Caco-2 (cell line): ENCODE results near the gene NOX3. TPM values are rescaled to one million over a fixed set of nuclear protein-coding genes. Genes with fewer than 3 reads are reported as not detected.

Source experiments
- BruUV-seq: library from RNA; stranded (reverse); fragments of 400-500 nt; replicated peaks from 2 replicates; lab custom pipeline; 2021; lab: Mats Ljungman, UMichigan
- CTCF ChIA-PET: fragments of 300-600 bp; sonication (Branson Sonifier 250); formaldehyde crosslinking; loops from one replicate; lab custom pipeline; 2022; ENCODE audit warnings: antibody characterized with exemption; lab: Charles Lee
- POLR2A ChIA-PET: fragments of 300-600 bp; sonication (Branson Sonifier 250); formaldehyde crosslinking; loops from one replicate; lab custom pipeline; 2022; ENCODE audit warnings: antibody characterized with exemption; lab: Charles Lee
- DNase-seq, 2 experiments: peaks; one replicate each; pipeline versions ENCODE4 v3.0.0 to v3.0.0-alpha.2; 2020 to 2022
- H3K27me3 ChIP-seq: replicated peaks from 2 replicates; pipeline ENCODE4 v1.6.0; 2011; ENCODE audit warnings: low read length; ENCODE audit not compliant: control insufficient read depth, insufficient read depth
- H3K36me3 ChIP-seq: 2 replicates; pipeline ENCODE4 v1.5.1; 2011; ENCODE audit warnings: low read length; ENCODE audit not compliant: control insufficient read depth, insufficient read depth
- H3K4me1 ChIP-seq: fragments of 250-450 bp; sonication (Bioruptor Pico); 2 replicates; pipeline ENCODE4 v1.5.1; 2020; ENCODE audit warnings: mild to moderate bottlenecking
- H3K4me3 ChIP-seq: 2 replicates; pipeline ENCODE4 v1.5.1; 2011; ENCODE audit warnings: low read depth, mild to moderate bottlenecking, control low read depth, low read length
- H3K9me3 ChIP-seq: fragments of 250-450 bp; sonication (Bioruptor Pico); 2 replicates; pipeline ENCODE4 v1.5.1; 2020; ENCODE audit warnings: mild to moderate bottlenecking, moderate library complexity
- H3K27ac Mint-ChIP-seq: one replicate; pipeline ENCODE4 v1.8.0; 2022; ENCODE audit warnings: mixed read lengths; ENCODE audit not compliant: unreplicated experiment
- H3K27me3 Mint-ChIP-seq: one replicate; pipeline ENCODE4 v1.8.0; 2022; ENCODE audit warnings: mixed read lengths; ENCODE audit not compliant: insufficient read depth, unreplicated experiment
- H3K36me3 Mint-ChIP-seq: one replicate; pipeline ENCODE4 v1.8.0; 2022; ENCODE audit warnings: mild to moderate bottlenecking, mixed read lengths; ENCODE audit not compliant: insufficient read depth, unreplicated experiment
- H3K4me1 Mint-ChIP-seq: one replicate; pipeline ENCODE4 v1.8.0; 2022; ENCODE audit warnings: low read depth, mixed read lengths; ENCODE audit not compliant: unreplicated experiment
- H3K4me3 Mint-ChIP-seq: one replicate; pipeline ENCODE4 v1.8.0; 2022; ENCODE audit warnings: mild to moderate bottlenecking, moderate library complexity, mixed read lengths; ENCODE audit not compliant: unreplicated experiment
- H3K9me3 Mint-ChIP-seq: one replicate; pipeline ENCODE4 v1.8.0; 2022; ENCODE audit warnings: mixed read lengths; ENCODE audit not compliant: unreplicated experiment
- intact Hi-C: fragments of 100-400 bp; cut with micrococcal nuclease; formaldehyde crosslinking; loops from one replicate; pipeline ENCODE4 v1.10.0; 2022; ENCODE audit not compliant: unreplicated experiment
- total RNA-seq: library from RNA; stranded (reverse); gene quantifications from 2 replicates; pipeline ENCODE4 v1.2.3, GENCODE V29; 2022
- TF ChIP-seq, protein P1 (sequence below), 2 experiments: fragments of 200-600 bp in 1 of 2; IDR thresholded peaks; 1 replicate in 1 of 2; 2 replicates in 1 of 2; pipeline versions ENCODE4 v1.5.1 to v1.8.0; 2011 to 2022; ENCODE audit warnings: antibody characterized with exemption in 1 of 2, control low read depth in 1 of 2, inconsistent platforms in 1 of 2, low read depth in 1 of 2, low read length in 1 of 2, mild to moderate bottlenecking in 1 of 2, moderate library complexity in 1 of 2; ENCODE audit not compliant: insufficient read depth in 1 of 2, severe bottlenecking in 1 of 2, unreplicated experiment in 1 of 2

NOX3 gene
- total RNA-seq, 1 experiment from 2014 or later: not detected

DNA sequence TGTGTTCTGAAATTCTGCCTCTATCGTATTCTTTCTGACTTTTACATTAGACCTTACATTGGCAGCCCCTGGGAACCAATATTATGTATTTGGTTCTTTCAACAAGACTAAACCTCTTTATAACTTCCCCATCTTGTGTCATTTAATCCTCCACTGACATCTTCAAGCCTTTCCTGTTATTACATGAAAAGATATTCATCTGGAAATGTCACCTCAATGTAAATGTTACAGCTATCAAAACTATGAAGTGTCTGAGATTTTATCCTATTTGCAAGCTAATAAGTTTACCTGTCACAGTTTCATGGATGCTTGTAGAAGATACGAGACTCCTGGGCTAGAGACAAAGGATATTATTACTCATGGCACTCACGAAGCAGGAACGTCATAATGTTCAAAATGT is 43.9 kb upstream of the NOX3 start:
- H3K4me3 ChIP-seq: no peak overlapping the region
- ChIA-PET CTCF (interaction anchor here (1.0 kb wide), 1 partner anchor 171 kb away, joined by 3 read pairs; no protein-coding TSS in a partner anchor), POLR2A (no interaction called here)
- no peak for DNase-seq
- no peaks in the 10 kb centered on the region for H3K27me3 Mint-ChIP-seq
- H3K27me3 ChIP-seq: no peaks in the 10 kb centered on the region
- H3K4me1 Mint-ChIP-seq: peaks cover 17% of the 10 kb centered on the region
- intact Hi-C loops: no loop called here
- H3K27ac Mint-ChIP-seq: no peak overlapping the region
- no TSS peak for BruUV-seq
- H3K9me3 Mint-ChIP-seq: peaks cover 10% of the 10 kb centered on the region
- peaks cover 6% of the 10 kb centered on the region for H3K4me1 ChIP-seq
- H3K4me3 Mint-ChIP-seq: no peak overlapping the region
- no peaks in the 10 kb centered on the region for H3K36me3 Mint-ChIP-seq
- H3K36me3 ChIP-seq: no peaks in the 10 kb centered on the region
- no peaks in the 10 kb centered on the region; the same call in 1 of the 2 replicates for H3K9me3 ChIP-seq
- TF ChIP-seq, protein P1, sequence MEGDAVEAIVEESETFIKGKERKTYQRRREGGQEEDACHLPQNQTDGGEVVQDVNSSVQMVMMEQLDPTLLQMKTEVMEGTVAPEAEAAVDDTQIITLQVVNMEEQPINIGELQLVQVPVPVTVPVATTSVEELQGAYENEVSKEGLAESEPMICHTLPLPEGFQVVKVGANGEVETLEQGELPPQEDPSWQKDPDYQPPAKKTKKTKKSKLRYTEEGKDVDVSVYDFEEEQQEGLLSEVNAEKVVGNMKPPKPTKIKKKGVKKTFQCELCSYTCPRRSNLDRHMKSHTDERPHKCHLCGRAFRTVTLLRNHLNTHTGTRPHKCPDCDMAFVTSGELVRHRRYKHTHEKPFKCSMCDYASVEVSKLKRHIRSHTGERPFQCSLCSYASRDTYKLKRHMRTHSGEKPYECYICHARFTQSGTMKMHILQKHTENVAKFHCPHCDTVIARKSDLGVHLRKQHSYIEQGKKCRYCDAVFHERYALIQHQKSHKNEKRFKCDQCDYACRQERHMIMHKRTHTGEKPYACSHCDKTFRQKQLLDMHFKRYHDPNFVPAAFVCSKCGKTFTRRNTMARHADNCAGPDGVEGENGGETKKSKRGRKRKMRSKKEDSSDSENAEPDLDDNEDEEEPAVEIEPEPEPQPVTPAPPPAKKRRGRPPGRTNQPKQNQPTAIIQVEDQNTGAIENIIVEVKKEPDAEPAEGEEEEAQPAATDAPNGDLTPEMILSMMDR (IDR thresholded peaks at IDR 0.05; ENCODE audit: insufficient read depth in 1 of 2, low read depth in 1 of 2, low read length in 1 of 2, severe bottlenecking in 1 of 2, unreplicated experiment in 1 of 2): no peak

DNA sequence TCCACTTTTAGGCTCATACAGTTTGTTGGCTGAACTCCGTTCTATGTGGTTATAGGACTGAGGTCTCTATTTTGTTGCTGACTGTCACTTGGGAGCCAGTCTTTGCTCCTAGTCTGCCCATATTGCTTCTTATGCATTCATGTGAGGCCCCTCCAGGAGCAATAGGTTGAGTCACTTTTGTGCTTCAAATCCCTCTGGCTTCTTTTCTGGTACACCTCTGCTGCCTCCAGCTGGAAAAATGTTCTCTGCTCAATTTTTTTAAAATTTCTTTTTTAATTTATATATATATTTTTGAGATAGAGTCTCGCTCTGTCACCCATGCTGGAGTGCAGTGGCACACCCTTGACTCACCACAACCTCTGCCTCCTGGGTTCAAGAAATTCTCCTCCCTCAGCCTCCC is 42.7 kb upstream of the NOX3 start:
- ChIA-PET CTCF (interaction anchor here (1.6 kb wide), 1 partner anchor 171 kb away, joined by 6 read pairs; no protein-coding TSS in a partner anchor), POLR2A (no interaction called here)
- H3K4me1 ChIP-seq: peaks cover 18% of the 10 kb centered on the region
- TF ChIP-seq, protein P1 (IDR thresholded peaks at IDR 0.05; ENCODE audit: insufficient read depth in 1 of 2, low read depth in 1 of 2, low read length in 1 of 2, severe bottlenecking in 1 of 2, unreplicated experiment in 1 of 2): no peak
- no peaks in the 10 kb centered on the region for H3K27me3 Mint-ChIP-seq
- peaks cover 5% of the 10 kb centered on the region for H3K9me3 Mint-ChIP-seq
- no peaks in the 10 kb centered on the region for H3K36me3 Mint-ChIP-seq
- H3K4me1 Mint-ChIP-seq: peaks cover 20% of the 10 kb centered on the region
- H3K27me3 ChIP-seq: no peaks in the 10 kb centered on the region
- H3K4me3 Mint-ChIP-seq: no peak overlapping the region
- no peak overlapping the region for H3K4me3 ChIP-seq
- no peak overlapping the region for H3K27ac Mint-ChIP-seq
- no peak for DNase-seq
- no TSS peak for BruUV-seq
- H3K9me3 ChIP-seq: no peaks in the 10 kb centered on the region; the same call in 1 of the 2 replicates
- H3K36me3 ChIP-seq: no peaks in the 10 kb centered on the region
- intact Hi-C loops: no loop called here

DNA sequence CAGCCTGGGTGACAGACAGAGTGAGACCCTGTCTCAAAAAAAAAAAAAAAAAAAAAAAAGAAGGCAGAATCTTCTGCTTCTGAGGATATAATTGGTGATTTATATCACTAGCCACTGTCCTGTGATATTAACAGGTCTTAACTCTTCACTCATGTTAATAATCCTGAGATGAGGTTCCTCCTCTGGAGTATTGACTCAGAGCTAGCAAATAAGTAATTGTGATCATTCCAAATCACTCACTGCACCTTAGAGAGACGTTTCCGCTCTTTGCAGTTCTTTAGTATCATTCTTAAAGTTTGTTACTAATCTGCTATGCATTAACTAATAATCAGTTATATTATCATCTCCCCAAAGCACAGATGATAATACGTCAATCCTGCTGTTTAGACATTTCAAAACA is 41.6 kb upstream of the NOX3 start:
- no peak overlapping the region for H3K27ac Mint-ChIP-seq
- DNase-seq: no peak
- ChIA-PET POLR2A (no interaction called here), CTCF (interaction anchor here (1.6 kb wide), 1 partner anchor 170 kb away, joined by 6 read pairs; no protein-coding TSS in a partner anchor)
- H3K4me3 Mint-ChIP-seq: no peak overlapping the region
- H3K27me3 Mint-ChIP-seq: no peaks in the 10 kb centered on the region
- no peaks in the 10 kb centered on the region for H3K36me3 Mint-ChIP-seq
- Histone ChIP-seq H3K4me3 (no peak overlapping the region), H3K9me3 (0 out of 2 replicates have a peak, but pooled peaks cover 4% of the 10 kb centered on the region), H3K4me1 (peaks cover 20% of the 10 kb centered on the region), H3K27me3 (no peaks in the 10 kb centered on the region), H3K36me3 (no peaks in the 10 kb centered on the region)
- H3K9me3 Mint-ChIP-seq: peaks cover 13% of the 10 kb centered on the region
- H3K4me1 Mint-ChIP-seq: peaks cover 20% of the 10 kb centered on the region
- no TSS peak for BruUV-seq
- TF ChIP-seq, protein P1 (IDR thresholded peaks at IDR 0.05; ENCODE audit: insufficient read depth in 1 of 2, low read depth in 1 of 2, low read length in 1 of 2, severe bottlenecking in 1 of 2, unreplicated experiment in 1 of 2): no peak
- intact Hi-C loops: no loop called here
